K562 (cell line): Measurements from ENCODE around the gene AMIGO1. TPM values are rescaled to one million over a fixed set of nuclear protein-coding genes. Genes with fewer than 3 reads are reported as not detected.

Experiments
- ARHGAP35 ChIP-seq: fragments of 450-650 bp; IDR thresholded peaks from 2 replicates; pipeline ENCODE4 v1.6.1; 2018; ENCODE audit not compliant: partially characterized antibody
- BRCA1 ChIP-seq, 2 experiments: fragments of 450-650 bp in 1 of 2; sonication (generic) in 1 of 2; formaldehyde crosslinking in 1 of 2; IDR thresholded peaks; 2 replicates each; pipeline versions ENCODE4 v1.5.0 to v1.6.1; 2017 to 2020; ENCODE audit warnings: mild to moderate bottlenecking in 1 of 2, missing genetic modification reagents in 1 of 2
- CC2D1A ChIP-seq: fragments of 450-650 bp; IDR thresholded peaks from 2 replicates; pipeline ENCODE4 v1.6.1; 2017; ENCODE audit warnings: mild to moderate bottlenecking
- CREBBP ChIP-seq: IDR thresholded peaks from one replicate; pipeline ENCODE4 v1.6.1; 2012; ENCODE audit warnings: low read depth, mild to moderate bottlenecking, control low read depth, inconsistent platforms, low read length
- DNMT1 ChIP-seq: fragments of 450-650 bp; IDR thresholded peaks from 2 replicates; pipeline ENCODE4 v1.6.1; 2016; ENCODE audit warnings: antibody characterized with exemption, mild to moderate bottlenecking
- ELF2 ChIP-seq: fragments of 250-450 bp; sonication (Bioruptor Pico); IDR thresholded peaks from 2 replicates; pipeline ENCODE4 v1.5.0; 2021; ENCODE audit warnings: mild to moderate bottlenecking
- ERF ChIP-seq: fragments of 450-650 bp; formaldehyde crosslinking; IDR thresholded peaks from 2 replicates; pipeline ENCODE4 v1.4.0; 2020; ENCODE audit warnings: mild to moderate bottlenecking, mixed read lengths
- EWSR1 ChIP-seq: fragments of 450-650 bp; IDR thresholded peaks from 2 replicates; pipeline ENCODE4 v1.6.1; 2018; ENCODE audit warnings: borderline replicate concordance, mild to moderate bottlenecking, low read depth, moderate library complexity; ENCODE audit not compliant: partially characterized antibody
- MTA1 ChIP-seq: fragments of 450-650 bp; IDR thresholded peaks from 2 replicates; pipeline ENCODE4 v1.6.1; 2017; ENCODE audit warnings: borderline replicate concordance
- MYNN ChIP-seq, 2 experiments: sonication (generic); formaldehyde crosslinking in 1 of 2; IDR thresholded peaks; 2 replicates each; pipeline versions ENCODE4 v1.5.0 to v1.6.1; 2016 to 2020; ENCODE audit warnings: antibody characterized with exemption in 1 of 2, missing genetic modification reagents in 1 of 2
- NFIC ChIP-seq: fragments of 450-650 bp; IDR thresholded peaks from 2 replicates; pipeline ENCODE4 v1.6.1; 2017; ENCODE audit warnings: mild to moderate bottlenecking, inconsistent platforms
- NKRF ChIP-seq: fragments of 450-650 bp; IDR thresholded peaks from 2 replicates; pipeline ENCODE4 v1.6.1; 2016; ENCODE audit warnings: borderline replicate concordance
- RBM39 ChIP-seq: fragments of 200-400 bp; formaldehyde crosslinking; optimal IDR thresholded peaks from 2 replicates; pipeline ENCODE3; 2018; ENCODE audit warnings: low read depth, low read length
- SNRNP70 ChIP-seq: fragments of 200-400 bp; formaldehyde crosslinking; optimal IDR thresholded peaks from 2 replicates; pipeline ENCODE3; 2017; ENCODE audit warnings: low read depth, low read length
- UBTF ChIP-seq, 2 experiments: IDR thresholded peaks; 2 replicates each; pipeline ENCODE4 v1.6.1; 2012; ENCODE audit warnings: improper control_type of control experiment in 2 of 2, low read depth in 2 of 2, low read length in 2 of 2, borderline replicate concordance in 1 of 2
- ZNF184 ChIP-seq: sonication (generic); formaldehyde crosslinking; IDR thresholded peaks from 2 replicates; pipeline ENCODE4 v1.5.0; 2020; ENCODE audit warnings: missing genetic modification reagents
- ZNF263 ChIP-seq: sonication (generic); formaldehyde crosslinking; IDR thresholded peaks from 2 replicates; pipeline ENCODE4 v1.8.0; 2022; ENCODE audit warnings: mild to moderate bottlenecking, missing genetic modification reagents, borderline replicate concordance
- ZNF311 ChIP-seq: fragments of 250-450 bp; sonication (Bioruptor Pico); IDR thresholded peaks from 2 replicates; pipeline ENCODE4 v1.4.0; 2020; ENCODE audit warnings: mild to moderate bottlenecking, moderate library complexity
- ZNF57 ChIP-seq: fragments of 450-650 bp; formaldehyde crosslinking; IDR thresholded peaks from 2 replicates; pipeline ENCODE4 v1.4.0; 2020; ENCODE audit warnings: mild to moderate bottlenecking, moderate library complexity
- polyA plus RNA-seq, 8 experiments: library from polyadenylated mRNA; depleted of rRNA in 4 of 8; stranded (reverse) in 5 of 8; unstranded in 3 of 8; fragments of >200 nt; fragmentation: Nextera tagmentation in 2 of 8; fragmentation: Illumina TruSeq in 1 of 8; extraction: Ambion mirVana in 2 of 8; extraction: Trizol in 1 of 8; gene quantifications; 2 replicates each; pipeline versions ENCODE4 v1.2.1 to v1.2.3, GENCODE V29; 2011 to 2014; ENCODE audit warnings: inconsistent platforms in 1 of 8, missing spikeins in 1 of 8
- total RNA-seq, 7 experiments: library from RNA; depleted of rRNA in 6 of 7; stranded (reverse); fragments of >200 nt in 6 of 7; fragmentation: Illumina TruSeq in 2 of 7; extraction: Trizol in 2 of 7; gene quantifications; 2 replicates each; pipeline versions ENCODE4 v1.2.1 to v1.2.3, GENCODE V29; 2011 to 2021; ENCODE audit warnings: low replicate concordance in 1 of 7
- TF ChIP-seq, protein P1 (sequence below), 2 experiments: fragments of 250-450 bp in 1 of 2; fragments of 450-650 bp in 1 of 2; sonication (Bioruptor Pico) in 1 of 2; IDR thresholded peaks; 2 replicates each; pipeline versions ENCODE4 v1.6.1 to v1.8.0; 2016 to 2021; ENCODE audit warnings: mild to moderate bottlenecking in 2 of 2, moderate library complexity in 2 of 2, missing compliant biosample characterization in 1 of 2, missing genetic modification characterization in 1 of 2
- TF ChIP-seq, protein P2 (sequence below): fragments of 450-650 bp; formaldehyde crosslinking; IDR thresholded peaks from 2 replicates; pipeline ENCODE4 v1.4.0; 2022; ENCODE audit warnings: missing genetic modification characterization

AMIGO1 gene
- total and polyA plus RNA-seq, 9 of the 15 experiments (the other 6 are each of a cell fraction or from before 2014, with no cell fraction given), result 0.24 to 1.0 (median 0.54) TPM

- no peak for TF ChIP-seq ZNF263 (CRISPR knock-in tag)
- TF ChIP-seq ARHGAP35, result no peak
- no peak for TF ChIP-seq SNRNP70
- TF ChIP-seq RBM39, result no peak
- TF ChIP-seq ZNF311 (CRISPR knock-in tag), result no peak
- peak; percentile 87 for TF ChIP-seq CC2D1A
- TF ChIP-seq NFIC, result no peak
- TF ChIP-seq DNMT1, result peak; percentile 88; the same call in 1 of the 2 replicates
- TF ChIP-seq ZNF57 (CRISPR knock-in tag), result no peak
- TF ChIP-seq, protein P1, sequence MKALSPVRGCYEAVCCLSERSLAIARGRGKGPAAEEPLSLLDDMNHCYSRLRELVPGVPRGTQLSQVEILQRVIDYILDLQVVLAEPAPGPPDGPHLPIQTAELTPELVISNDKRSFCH (CRISPR knock-in tag; IDR thresholded peaks at IDR 0.05), result no peak
- TF ChIP-seq, protein P1 (tag; IDR thresholded peaks at IDR 0.05), result no peak
- no peak for TF ChIP-seq BRCA1 (IDR thresholded peaks at IDR 0.05)
- TF ChIP-seq BRCA1 (CRISPR knock-in tag; IDR thresholded peaks at IDR 0.05), result no peak
- TF ChIP-seq ERF (CRISPR knock-in tag), result no peak
- no peak for TF ChIP-seq MTA1
- 0 out of 2 replicates have a peak, but pooled peaks have one; percentile 31 for TF ChIP-seq MYNN (IDR thresholded peaks at IDR 0.05)
- TF ChIP-seq MYNN (CRISPR knock-in tag; IDR thresholded peaks at IDR 0.05), result no peak
- 0 out of 4 replicates have a peak, but pooled peaks of 1 of the 2 experiments have one; percentile 22 for TF ChIP-seq UBTF (IDR thresholded peaks at IDR 0.05; ENCODE audit: borderline replicate concordance in 1 of 2, low read depth in 2 of 2, low read length in 2 of 2)
- no peak for TF ChIP-seq EWSR1
- TF ChIP-seq, protein P2, sequence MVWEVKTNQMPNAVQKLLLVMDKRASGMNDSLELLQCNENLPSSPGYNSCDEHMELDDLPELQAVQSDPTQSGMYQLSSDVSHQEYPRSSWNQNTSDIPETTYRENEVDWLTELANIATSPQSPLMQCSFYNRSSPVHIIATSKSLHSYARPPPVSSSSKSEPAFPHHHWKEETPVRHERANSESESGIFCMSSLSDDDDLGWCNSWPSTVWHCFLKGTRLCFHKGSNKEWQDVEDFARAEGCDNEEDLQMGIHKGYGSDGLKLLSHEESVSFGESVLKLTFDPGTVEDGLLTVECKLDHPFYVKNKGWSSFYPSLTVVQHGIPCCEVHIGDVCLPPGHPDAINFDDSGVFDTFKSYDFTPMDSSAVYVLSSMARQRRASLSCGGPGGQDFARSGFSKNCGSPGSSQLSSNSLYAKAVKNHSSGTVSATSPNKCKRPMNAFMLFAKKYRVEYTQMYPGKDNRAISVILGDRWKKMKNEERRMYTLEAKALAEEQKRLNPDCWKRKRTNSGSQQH (CRISPR knock-in tag), result no peak
- TF ChIP-seq ZNF184 (CRISPR knock-in tag), result no peak
- TF ChIP-seq CREBBP, result no peak
- 0 out of 2 replicates have a peak, but pooled peaks have one; percentile 33 for TF ChIP-seq NKRF
- TF ChIP-seq ELF2 (CRISPR knock-in tag), result no peak
Measured at GRCh38 chr1:109532365-109533136, 23.0 kb upstream of the AMIGO1 start (continued).
